CD4-positive, alpha-beta T cell treated with Interleukin-17A for 4 hours (primary cell): ENCODE data around the gene TGFB2.

Experiments
- DNase-seq: peaks from one replicate; pipeline ENCODE4 v3.0.0-alpha.2; 2020; ENCODE audit warnings: mixed read lengths

TGFB2 gene

GRCh38 chr1:218336328-218336727, 8.8 kb upstream of the TGFB2 start:
- DNase-seq = no peak

DNA sequence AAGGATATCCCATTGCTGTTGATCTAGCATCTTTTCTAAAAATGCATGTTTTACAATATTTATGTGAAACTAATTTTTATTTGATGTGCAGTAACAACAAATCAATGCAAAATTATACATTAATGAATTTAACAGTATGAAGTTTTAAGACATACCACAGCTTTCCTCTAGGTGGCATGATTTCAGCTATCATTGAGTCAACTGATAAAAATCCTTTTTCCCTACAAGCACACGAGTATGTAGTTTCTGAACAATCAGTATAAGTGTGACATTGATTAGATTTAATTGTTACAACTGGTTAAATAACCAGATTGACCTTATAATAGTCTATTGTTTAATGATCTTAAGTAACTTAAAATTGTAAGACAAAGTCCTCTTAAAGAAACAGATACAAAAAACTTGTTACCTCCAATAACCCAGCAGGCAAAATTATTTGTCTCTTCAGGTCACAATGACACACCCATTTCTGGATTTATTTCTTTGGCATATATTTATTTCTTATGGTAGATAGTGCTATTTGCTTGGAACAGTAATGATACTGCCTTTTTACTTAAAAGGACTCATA, 5.8 kb upstream of the TGFB2 start:
- no peak for DNase-seq

GRCh38 chr1:218341325-218341724, 3.8 kb upstream of the TGFB2 start:
- DNase-seq = no peak

- no peak for DNase-seq
Observed at GRCh38 chr1:218342091-218342490, 3.0 kb upstream of the TGFB2 start.

GRCh38 chr1:218345673-218346390, 696 bp downstream of the TGFB2 start:
- peak; percentile 35 for DNase-seq

DNA sequence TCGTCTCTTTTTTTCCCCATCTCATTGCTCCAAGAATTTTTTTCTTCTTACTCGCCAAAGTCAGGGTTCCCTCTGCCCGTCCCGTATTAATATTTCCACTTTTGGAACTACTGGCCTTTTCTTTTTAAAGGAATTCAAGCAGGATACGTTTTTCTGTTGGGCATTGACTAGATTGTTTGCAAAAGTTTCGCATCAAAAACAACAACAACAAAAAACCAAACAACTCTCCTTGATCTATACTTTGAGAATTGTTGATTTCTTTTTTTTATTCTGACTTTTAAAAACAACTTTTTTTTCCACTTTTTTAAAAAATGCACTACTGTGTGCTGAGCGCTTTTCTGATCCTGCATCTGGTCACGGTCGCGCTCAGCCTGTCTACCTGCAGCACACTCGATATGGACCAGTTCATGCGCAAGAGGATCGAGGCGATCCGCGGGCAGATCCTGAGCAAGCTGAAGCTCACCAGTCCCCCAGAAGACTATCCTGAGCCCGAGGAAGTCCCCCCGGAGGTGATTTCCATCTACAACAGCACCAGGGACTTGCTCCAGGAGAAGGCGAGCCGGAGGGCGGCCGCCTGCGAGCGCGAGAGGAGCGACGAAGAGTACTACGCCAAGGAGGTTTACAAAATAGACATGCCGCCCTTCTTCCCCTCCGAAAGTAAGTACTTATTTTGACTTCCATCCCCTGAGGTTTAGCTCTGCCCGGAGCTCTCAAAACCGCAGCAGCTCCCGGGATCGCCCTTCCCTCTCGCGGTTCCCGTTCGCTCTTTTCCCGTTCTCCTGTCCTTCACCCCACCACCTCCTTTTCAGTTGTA, 1.5 kb downstream of the TGFB2 start:
- no peak for DNase-seq

- no peak for DNase-seq
Observed at GRCh38 chr1:218347336-218347722, 2.2 kb downstream of the TGFB2 start.

DNA sequence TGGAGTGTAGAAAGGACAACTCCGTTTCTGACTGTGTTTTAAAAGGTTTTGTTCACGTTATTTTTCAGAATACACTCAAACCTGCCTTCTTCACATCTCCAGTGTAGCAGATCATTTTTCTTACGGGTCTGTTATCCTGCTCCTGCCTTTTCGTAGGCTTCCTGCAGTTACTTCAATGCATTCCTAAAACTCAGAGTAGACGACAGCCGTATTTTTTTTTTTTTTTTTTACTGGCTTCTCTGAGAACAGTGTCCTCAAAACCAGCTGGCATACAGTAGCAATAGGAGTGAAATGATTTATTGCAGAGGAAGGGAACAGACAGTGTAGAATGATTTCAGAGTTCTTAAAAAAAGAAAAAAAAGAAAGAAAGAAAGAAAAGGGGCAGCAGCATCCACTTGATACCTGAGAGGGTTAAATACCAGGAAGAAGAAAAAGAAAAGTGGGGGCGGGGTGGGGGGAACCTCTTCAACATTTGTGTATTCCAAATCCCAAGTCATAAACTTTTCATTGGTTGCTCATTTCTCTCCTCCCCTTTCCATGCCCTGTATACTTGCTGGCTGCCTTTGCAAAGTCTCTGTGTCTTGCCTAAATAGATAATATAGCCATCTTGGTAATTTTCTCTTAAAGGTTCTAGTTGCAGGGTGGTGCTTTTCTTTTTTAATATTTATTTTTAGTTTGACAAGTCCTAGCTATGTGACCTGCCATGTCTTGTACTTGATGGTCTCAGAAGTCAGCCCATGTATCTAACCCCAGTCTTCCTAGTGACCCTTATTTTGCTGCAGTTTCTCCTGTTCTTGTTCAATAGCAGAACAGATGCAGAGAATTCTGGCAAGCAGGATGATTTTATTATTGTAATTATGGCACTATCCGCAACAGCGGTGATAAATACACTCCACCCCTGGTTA, 2.8 kb downstream of the TGFB2 start:
- no peak for DNase-seq

DNA sequence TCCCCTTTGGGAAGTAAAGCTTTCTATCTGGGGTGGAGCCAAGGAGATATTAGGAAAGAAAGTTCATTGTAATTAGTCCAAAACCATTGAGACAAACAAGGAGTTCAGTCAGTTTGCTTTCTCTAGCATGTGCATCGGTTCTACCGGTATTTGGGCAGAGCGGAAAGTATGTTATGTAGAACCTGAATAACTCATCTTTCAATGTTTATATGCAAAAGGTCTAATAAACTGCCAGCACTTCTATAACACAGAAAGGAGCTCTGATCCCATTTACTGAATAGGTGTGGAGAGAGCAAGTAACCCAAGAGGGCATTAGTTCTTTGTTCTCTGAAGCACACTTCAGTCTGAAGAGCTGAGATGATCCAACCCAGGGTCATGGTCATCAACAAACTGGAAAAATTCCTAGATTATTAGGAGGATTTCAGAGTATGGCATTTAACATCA, 3.5 kb downstream of the TGFB2 start:
- DNase-seq = no peak

DNA sequence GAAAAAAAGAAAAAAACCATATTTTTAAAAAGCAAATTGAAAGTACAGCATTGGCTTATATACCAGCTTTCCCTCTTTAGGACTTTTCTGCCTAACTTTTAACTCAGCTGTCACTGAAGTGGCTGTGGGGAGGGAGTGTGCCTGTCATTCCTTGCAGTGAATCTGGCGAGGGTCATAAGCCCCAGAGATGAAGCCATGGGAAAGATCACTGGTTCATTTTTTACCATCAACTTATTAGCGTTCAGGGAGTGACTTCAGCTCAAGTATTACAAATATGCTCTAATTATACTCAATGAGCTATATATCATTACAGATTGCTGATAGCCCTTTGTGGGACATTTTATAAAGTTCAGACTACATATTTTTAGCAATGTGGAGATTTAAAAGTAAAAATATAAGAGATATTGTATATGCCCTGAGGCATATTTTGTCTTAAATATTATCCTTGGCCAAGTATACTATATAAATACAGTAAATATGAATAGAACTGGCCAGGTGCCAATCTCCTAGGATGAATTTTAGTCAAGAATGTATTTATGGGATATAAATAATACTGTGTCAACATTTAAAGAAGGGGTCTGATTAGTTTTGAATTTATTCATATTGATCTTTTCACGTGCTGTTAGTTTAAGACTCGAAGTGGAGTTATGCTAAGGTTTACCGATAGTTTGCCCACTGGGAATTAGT, 4.4 kb downstream of the TGFB2 start:
- DNase-seq = no peak

- no peak for DNase-seq
Observed at GRCh38 chr1:218350035-218350525, 4.9 kb downstream of the TGFB2 start.

DNA sequence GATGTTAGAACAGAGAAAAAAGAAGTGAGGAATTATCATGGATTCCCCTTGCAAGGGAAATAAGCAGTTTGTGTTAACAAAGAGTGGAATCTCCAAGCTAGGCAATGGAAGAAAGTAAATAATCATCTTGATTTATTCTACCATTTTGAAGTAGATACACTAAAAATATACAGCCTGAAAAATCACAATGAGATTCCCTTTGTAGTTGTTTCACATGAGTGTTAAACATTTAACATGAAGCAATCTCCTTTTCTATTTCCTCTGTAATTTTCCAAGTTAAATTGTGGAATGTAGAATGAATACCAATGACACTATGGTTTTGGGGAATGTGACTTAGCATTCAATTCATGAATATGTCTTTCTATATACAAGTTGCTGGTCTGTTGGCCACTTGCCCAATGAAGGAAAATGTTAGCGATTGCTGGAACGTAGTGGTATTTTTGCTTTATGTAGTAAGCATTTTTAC, 5.7 kb downstream of the TGFB2 start:
- DNase-seq = no peak

DNA sequence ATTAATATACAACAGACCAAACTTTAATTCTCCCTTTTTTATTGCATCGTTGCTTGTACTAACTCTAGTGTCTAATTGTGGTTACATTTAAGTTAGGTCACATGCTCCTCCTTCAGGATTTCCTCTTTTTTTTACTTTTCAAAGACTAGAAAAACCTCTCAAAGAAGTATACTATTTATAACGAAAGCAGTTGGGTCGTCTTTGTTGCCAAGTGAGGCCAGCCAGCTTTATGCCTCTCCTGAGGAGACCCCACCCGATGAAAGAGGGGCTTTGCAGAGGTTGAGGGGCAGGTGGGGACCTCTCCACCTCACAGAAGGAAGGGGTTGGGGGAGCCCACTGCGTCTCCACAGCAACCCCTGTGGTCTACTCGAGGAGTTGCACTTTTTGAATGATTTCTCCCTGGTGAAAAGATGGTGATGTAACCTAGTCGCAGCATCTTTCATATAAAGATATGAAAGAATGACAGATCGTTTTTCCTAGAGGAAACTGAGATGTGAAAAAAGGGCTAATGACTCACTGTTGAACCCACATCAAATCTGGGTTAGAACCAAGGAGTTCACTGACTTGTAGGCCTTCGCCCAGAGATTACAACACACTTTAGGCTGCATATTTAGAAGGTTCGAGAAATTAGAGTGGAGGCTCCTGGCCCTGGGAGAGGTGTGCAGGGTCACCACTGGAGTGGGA, 6.4 kb downstream of the TGFB2 start:
- peak; percentile 17 for DNase-seq

GRCh38 chr1:218352075-218352438, 6.9 kb downstream of the TGFB2 start:
- DNase-seq = no peak

DNA sequence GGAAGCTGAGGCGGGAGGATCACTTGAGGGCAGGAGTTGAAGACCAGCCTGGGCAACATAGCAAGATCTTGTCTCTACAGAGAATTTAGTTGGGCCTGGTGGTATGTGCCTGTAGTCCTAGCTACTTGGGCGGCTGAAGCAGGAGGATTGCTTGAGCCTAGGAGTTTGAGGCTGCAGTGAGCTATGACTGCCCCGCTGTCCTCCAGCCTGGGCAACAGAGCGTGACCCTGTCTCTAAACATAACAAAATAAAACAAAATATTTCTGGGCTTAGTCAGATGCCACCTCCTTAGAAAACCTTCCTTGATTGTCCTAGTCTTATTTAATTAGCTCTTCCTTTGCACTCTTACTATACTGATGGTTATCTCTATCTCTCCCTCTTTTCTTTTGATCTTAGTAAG, 8.5 kb downstream of the TGFB2 start:
- no peak for DNase-seq

DNA sequence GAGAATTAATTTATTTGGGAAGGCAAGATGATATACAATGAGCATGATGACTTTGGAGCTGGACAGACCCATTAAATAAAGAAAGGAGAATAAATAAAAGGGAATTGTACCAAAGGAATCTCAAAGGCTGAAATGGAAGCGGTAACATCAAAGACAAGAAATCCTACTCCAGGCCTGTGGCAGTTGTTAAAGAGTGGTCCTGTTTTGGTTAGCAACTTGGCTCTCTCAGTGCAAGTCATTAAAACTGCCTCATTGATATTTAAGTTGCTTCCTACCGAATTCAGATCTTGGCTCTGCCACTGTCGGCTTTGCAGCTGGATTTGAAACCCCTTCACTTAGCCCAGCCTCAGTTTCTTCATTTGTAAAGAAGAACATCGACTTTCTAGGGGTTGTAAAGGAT, 10.1 kb downstream of the TGFB2 start:
- DNase-seq = no peak

DNA sequence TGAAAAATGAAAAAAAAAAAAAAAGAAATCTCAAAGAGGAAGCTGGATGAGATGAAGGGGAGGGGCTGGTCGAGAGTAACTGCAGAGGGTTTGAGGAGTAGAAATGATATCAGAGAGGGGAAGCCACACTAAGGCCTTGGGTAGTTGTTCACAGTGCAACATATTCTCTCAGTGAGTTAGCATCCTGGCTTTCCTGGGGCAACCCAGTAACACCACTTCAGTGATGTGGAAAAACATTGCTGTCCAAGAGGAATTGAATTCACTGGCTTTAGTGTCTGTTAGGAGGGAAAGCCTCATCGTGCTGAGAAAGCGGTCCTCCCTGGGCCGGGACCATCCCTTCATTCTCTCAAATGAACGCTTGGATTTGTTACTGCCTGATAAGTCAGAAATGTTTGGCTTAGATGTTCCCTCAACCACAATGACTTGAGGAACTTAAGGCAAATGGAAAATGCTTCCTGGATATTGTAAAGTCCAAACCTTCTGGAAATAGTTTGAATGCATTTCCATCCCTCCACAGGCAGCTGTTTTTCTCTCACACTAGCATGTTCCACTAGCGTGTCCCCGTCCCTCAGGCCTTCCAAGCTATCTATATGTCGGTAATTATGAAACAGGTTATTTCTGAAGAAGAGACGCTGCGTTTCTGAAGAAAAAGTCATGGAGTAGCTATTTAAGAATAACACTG, 12.2 kb downstream of the TGFB2 start:
- DNase-seq = no peak

DNA sequence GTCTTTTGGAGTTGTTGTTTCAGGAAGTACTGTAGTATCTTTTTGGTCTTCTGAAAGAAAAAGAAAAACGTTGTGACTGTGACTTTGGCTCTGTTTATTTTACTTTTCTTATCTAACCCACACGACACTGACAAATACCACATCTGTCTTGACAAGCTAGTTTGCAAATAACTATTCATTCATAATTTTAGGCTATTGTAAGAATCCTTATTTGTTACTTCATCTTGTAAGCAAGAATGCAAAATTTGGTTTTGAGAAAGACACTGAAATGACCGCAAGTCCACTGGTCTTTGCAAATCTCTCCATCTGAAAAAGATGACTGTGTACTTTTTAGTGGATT, 12.7 kb downstream of the TGFB2 start:
- no peak for DNase-seq

- DNase-seq = no peak
Observed at GRCh38 chr1:218361298-218362065, 16.3 kb downstream of the TGFB2 start.

- no peak for DNase-seq
Observed at GRCh38 chr1:218362418-218363076, 17.4 kb downstream of the TGFB2 start.
